HG03095 (cell line): Measurements from ENCODE around the gene TEX19.
"Not testable (repeated sequence)": the region's sequence is repeated elsewhere in the genome, so short reads cannot be mapped to it uniquely, and the experiment has no call there.

ENCODE experiments used
- ATAC-seq: cut with Tn5 transposase; IDR thresholded peaks from one replicate; pipeline ENCODE4 v1.9.1; 2021; ENCODE audit warnings: moderate library complexity; ENCODE audit not compliant: unreplicated experiment

The TEX19 gene

DNA sequence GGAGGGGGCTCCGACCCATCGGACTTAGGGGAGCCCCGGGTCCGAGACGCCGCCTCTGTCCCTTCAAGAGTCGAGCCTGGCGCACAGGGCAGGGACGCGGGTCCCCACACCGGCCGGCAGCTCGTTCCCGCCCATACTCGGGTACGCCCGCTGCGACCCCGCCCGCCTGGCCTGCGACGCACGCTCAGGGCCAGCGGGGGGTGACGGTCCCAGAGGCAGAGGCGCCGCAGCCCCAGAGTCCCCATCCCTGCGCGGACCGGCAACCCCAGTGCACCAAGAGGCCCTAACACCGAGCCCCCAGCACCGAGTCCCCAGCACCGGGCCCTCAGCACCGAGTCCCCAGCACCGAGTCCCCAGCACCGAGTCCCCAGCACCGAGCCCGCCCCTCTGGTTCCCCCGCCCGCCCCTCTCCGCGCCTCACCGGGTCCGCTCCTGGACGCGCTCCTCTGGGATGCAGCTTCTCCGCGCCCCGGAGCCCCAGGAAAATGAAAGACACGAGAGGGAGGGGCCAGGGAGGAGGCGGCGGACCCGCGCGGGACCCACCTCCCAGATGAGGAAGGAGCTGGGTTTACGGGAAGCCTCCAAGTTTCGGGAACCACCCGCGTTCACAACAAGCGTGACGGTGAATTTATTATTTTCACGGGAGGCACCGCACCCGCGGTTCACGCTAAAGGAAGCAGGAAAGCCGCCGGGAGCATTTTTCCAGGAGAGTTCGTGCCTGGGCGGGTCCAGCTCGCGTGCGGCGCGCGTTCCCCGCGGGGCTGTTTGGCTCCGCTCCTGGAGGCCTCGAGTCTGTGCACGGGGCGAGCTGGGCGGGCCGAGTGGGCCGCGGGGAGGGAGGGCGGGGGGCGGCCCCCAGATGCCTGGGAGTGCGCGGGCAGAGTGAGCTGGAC lies 25.5 kb upstream of the TEX19 start, which contains the start of gene SECTM1:
SECTM1 (minus strand) TSS at position 488 of the 893 bp plus-strand sequence. CDS start 6,526 bp downstream, outside the sequence.
- no peak for ATAC-seq

DNA sequence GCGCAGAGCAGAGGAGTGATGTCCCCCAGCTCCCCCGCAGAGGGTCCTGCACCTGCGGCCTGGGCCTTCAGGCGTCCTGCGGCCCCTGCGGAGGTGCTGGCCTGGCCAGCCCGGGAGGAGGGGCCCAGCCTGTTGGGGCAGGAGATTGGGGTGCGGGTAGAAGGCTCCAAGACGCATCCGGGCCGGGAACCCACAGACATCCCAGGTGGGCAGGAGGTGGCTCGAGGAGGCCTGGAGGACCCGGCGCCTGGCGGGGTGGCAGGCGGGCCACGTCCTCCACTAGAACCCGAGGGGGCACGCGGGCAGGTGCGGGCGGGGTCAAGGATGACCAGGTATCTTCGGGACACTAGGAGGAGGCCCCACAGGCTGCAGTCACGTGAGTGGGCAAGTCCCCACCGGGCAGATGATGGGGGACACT lies 24.8 kb upstream of the TEX19 start:
- ATAC-seq, result no peak

DNA sequence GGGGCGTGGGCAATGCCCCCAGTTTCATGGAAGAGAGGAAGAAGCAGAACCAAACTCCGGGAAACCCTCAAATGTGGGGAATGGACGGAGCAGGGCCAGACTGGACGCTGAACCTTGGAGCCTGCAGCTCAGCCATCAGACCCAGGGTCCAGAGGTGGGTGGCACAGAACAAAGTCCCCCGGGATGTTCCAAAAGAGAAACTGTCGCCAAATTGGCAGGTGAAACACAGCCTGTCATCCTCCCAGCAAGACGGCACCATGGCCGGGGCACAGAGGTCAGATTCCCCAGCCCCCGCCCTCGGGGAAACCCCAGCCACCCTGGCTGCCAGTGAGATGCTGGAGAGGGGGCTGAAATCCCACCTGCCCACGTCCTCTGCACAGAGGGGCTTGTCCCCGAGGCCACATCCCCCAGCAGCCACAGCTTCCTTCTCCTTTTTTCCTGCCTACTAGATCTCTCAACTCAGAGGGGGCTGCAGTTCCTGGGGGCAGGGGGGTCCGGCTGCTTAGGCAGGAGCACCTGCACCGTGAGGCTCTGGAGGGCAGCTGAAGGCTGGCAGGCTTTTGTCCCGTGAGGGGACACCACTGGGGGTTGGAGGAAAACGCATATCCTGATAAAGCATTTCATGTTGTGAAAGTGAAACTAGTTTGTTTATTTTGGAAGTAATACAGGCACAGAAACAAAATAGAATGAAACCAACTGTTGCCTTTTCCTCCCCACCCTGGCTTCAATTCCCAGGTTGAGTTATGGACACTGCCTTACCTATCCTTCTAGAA lies 24.2 kb upstream of the TEX19 start:
- no peak for ATAC-seq

DNA sequence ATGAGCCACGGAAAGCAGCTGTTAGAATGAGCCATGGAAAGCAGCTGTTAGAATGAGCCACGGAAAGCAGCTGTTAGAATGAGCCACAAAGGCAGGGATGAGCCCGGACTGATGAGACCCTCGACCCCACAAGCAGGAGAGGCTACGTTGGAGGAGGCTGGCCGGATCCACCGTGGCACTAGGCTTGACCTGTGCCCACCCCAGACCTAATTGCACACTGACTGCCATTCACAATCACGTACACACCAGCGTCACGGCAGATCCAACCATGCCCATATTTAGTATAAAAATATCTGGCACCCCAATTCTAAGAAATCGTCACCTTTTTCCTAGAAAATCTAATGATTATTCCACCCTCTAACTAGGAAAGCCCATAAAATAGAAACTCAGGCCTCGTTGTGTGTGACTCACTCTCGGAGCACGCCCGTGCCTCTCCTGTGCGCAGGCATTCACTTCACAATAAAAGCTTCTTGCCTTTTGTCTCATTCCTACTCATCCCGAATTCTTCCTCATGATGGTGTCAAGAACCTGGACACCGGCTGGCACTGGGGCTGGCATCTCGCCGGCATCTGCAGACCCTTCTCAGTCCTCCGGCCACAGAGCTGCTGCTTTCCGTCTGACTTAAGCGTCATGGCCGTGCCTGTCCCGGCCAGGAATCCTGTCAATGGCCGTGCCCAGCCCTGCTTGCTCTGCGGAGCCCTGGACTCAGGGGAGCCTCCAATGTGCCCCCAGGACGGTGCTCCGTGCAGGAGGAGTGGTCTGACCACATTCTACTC lies 20.0 kb upstream of the TEX19 start:
- ATAC-seq, result no peak

DNA sequence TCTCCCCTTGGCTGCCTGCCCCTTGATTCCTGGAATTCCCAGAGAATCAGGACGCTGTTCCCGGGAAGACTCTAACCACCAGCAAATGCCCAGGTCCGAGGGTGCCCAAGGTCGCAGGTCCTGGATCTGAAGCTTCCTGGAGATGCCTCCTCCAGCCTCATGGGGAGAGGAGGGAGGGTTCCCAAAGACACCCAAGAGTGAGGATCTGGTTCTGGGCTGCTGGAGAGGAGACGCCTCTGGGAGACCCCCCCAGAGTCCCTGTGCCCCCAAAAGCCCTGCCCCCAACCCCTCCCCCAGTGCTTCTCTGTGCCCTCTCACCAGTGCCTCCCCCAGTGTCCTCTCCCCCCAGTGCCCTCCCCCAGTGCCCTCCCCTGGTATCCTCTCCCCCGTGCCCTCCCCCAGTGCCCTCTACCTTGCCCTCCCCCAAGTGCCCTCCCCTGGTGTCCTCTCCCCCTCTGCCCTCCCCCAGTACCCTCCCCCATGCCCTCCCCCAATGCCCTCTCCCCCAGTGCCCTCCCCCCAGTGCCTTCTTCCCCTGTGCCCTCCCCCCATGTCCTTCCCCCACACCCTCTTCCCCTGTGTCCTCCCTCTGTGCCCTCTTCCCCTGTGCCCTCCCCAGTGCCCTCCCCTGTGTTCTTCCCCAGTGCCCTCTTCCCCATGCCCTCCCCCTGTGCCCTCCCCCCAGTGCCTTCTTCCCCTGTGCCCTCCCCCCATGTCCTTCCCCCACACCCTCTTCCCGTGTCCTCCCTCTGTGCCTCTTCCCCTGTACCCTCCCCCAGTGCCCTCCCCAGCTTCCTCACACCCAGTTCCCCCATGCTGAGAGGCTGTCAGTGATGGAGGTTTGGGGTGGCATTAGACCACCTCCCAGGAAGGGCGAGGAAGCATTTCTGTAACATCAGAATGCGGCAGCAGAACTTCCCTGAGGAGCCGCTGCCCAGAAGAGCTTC lies 19.1 kb upstream of the TEX19 start:
- ATAC-seq, result no peak

DNA sequence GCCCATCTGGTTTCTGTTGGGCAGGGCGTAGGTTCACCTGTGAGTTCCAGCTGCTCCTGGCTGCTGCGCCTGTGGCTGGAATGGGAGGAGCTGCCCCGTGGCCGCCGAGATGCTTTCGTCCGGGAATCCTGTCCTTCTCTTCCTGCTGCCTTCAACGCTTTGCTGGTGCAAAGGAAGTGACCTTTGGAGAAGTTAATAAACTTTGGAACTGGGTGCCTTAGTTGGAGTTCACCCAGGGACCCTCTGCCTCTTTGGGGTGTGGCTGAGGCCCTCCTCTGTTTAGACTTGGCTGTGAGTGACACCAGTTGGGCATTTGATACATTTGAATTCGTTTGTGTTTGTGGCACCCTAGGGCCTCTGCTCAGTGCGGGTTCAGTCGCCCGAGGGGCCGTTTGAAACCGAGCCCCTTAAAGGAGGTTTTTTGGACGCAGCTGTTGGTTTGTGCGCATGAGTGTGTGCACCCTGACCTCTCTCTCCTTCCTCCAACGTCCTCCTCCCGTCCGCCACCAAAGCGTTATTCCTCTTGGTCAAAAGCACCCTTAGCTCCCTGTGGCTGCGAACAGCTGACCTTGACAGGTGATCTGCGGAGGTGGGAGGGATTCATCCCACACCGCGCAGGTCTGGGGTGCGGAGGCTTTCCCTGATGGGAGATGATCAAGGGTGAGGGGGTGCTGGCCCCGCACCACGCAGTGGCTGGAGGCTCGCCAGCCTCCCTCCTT lies 16.5 kb upstream of the TEX19 start:
- ATAC-seq, result no peak

DNA sequence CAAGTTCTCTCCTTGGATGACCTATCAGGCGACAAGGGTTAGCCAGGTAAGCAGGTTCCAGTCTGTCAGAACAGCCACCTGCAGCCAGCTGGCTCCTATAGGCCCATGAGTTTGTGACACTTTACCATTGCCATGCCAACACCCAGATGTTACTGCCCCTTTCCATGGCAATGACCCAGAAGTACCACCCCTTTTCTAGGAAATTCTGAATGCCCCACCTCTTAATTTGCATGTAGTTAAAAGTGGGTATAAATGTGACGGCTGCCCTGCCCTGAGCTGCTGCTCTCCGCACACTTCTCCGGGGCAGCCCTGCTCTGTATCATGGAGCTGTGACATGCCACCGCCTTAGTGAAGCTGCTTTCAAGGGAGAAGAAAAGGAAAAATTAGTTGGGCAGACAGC lies 15.5 kb upstream of the TEX19 start:
- no peak for ATAC-seq

DNA sequence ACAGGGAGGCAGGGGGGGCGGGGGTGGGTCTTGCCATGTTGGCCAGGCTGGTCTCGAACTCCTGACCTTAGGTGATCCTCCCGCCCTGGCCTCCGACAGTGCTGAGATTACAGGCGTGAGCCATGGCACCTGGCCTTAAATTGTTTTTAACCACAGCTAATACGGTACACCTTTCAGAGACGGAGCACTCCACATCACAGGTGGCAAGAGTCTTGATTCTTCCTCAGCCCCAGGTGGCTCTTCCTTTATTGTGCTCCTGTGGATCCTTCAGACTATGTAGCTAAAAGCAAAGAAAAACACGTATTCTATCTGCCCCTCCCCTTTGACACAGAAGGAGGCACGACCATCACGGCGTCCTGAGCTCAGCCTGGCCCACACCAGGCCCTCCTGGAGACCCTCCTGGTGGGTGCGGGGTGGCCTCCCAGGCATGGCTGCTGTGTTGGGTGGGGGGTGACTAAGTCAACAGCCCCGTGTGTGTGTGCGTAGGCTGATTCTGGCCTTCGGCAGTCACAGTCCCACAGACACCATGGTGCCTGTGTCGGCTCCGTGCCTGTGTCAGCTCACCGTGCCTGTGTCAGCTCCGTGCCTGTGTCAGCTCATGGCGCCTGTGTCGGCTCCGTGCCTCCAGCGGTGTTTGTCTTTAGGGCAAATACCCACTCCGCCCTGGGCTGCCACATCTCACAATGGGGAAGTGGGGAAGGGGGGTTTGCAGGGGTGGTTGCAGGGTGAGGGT lies 14.7 kb upstream of the TEX19 start:
- ATAC-seq, result no peak

DNA sequence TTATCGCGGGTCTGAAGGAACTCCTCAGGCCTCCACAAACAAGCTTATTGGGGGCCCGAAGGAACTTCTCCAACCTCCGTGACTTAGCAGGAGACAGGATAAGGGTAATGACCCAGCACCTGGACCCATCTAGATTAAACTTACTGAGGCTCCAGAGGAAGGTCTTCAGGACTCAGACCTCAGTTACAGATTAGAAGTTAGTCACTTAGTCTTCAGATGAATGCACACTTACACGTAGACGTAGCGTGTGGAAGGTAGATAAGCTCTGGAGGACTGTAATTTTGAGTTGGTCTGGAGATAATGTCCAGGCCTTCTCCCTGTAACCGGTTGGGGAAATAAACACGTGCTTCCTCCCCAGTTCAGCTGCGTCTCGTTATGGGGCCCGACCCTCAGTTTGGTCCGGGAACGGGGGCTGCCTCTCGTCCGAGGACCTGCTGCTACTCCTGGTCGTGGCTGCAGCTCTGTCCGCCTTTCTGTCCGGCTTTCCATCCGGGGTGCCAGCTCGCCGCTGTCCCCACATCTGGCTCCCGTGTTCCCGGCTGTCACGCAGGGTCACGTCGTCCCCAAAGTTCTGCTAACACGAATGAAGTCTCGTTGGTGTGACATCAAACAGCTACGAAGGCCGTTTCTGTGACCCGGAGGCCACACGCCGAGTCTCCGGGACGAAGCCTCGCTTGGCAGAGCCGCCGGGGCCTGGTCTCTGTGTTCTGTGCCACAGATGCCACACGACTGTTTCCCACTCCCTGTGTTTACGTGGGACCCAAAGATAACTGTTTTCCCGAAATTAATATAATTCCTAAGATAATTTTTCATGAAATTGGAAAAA lies 13.7 kb upstream of the TEX19 start:
- no peak for ATAC-seq

DNA sequence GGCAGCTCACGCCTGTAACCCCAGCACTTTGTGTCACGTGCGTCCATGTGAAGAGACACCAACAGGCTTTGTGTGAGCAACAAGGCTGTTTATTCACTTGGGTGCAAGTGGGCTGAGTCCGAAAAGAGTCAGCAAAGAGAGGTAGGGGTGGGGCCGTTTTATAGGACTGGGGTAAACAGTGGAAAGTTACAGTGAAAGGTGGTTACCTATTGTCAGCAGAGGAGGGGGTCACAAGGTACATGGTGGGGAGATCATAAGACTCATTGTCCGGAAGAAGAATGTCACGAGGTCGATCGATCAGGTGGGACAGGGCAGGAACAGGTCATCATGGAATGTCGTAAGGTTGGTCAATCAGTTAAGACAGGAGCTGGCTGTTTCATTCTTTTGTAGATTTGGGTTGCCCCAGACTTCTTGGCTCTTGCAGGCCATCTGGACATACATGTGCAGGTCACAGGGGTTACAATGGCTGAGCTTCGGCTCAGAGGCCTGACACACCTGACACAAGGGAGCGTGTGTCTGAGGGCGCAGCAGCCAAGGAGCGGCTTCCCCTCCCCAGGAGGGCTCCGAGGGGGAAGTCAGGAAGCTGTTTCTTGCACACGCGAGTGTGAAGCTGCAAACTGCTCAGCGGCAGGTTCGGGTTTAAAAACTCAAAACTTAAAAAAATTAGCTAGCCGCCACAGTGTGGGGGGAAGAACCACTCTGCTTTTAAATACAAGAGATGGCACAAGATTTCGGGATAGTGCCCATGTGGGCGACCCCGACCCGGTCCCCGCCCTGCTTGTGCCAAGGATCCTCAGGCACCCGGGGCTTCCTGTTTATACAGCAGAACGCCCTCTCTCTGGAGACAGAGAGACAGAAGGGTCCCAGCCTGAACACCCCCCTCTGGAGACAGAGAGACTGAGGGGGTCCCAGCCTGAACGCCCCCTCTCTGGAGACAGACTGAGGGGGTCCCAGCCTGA lies 12.4 kb upstream of the TEX19 start:
- no peak for ATAC-seq

DNA sequence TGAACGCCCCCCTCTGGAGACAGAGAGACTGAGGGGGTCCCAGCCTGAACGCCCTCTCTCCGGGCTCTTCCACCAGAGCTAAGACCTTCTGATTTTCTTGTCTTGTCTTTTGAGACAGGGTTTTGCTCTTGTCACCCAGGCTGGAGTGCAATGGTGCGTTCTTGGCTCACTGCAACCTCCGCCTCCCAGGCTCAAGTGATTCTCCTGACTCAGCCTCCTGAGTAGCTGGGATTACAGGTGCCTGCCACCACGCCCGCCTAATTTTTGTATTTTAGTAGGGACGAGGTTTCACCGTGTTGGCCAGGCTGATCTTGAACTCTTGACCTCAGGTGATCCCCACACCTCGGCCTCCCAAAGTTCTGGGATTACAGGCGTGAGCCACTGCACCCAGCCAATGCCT lies 11.1 kb upstream of the TEX19 start:
- not testable (repeated sequence) for ATAC-seq

DNA sequence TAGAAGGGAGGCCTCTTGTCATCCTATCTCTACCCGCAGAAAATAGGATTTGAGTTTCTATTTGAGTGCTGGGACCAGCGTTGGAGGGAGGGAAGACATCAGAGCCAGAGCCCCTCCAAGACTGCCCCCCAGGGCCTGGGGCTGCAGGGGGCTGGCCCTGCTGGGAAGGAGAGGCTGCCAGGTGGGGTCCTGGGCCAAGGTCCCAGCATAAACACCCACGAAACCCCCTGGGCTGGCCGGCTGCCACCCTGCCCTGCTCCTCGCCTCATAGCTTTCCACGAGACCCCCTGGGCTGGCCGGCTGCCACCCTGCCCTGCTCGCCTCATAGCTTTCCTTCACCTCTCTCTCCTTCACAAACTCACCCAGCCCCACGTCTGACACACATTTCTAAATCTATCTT lies 10.6 kb upstream of the TEX19 start:
- no peak for ATAC-seq

DNA sequence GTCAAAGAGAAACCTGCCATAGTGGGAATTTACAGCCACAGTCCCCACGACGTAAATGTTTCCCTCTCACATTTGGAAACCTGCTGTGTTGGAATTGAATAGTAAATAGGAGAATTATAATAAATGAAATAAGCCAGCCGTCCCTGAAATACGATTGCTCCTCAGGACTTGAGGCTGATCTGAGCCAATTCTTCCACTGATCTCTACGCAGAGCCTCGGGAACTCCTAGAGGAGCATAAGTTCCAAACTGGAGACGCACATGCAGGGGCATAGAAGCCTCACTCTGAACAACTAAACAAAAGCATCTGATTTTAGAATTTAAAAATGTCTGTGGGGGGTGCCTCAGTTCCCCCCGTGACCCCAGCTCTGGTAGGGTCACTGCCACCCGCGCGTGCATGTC lies 10.2 kb upstream of the TEX19 start:
- ATAC-seq, result no peak

DNA sequence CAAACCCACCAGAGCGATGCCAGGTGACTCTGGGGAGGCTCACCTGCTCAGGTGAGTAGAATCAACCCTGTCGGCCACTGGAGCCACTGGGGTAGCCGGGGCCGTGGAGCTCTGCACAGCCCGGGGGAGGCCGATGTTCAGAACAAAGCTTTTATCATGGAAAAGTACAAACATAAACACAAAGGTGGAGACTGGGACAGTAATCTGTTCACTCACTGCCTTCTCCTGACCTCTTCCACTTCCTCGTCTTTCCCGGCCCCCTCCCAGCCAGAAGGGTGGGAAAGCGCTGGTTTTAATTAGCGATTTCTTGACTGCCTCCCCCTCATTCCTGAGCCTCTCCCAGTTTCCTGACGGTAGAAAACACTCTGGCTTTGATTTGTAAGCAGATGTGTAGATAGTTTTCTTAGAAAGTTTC lies 9.8 kb upstream of the TEX19 start:
- no peak for ATAC-seq

DNA sequence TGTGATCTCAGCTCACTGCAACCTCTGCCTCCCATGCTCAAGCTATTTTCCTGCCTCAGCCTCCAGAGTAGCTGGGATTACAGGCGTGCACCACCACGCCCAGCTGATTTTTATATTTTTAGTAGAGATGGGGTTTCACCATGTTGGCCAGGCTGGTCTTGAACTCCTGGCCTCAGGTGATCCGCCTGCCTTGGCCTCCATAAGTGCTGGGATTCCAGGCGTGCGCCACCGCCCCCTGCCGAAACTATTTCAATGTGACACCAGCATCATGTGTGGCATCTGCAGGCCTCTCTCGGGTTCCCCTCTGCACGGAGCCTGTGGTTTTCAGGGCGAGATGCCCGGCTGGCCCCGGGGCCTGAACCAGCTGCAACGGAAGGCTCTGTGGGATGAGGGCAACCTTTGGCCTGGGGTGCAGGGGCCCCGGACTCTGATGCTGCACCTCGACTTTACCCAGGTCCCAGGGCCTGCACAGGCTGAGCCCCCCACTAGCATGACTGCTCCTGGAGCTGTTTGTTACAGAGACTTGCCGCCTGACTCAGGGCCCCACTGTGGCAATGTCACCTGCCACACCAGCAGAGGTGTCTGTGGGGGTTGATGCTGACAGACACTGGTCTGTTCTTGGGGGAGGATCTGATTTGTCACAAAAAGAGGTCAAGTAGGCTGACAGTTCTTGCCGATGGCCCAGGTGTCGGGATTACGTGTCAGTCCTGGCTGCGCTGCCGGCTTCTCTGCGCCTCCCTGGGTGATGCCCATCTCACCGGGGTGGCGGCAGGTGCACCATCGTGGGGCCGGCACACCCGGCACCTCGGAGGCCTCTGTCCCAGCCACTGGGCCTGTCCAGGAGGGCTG lies 8.6 kb upstream of the TEX19 start:
- no peak for ATAC-seq

DNA sequence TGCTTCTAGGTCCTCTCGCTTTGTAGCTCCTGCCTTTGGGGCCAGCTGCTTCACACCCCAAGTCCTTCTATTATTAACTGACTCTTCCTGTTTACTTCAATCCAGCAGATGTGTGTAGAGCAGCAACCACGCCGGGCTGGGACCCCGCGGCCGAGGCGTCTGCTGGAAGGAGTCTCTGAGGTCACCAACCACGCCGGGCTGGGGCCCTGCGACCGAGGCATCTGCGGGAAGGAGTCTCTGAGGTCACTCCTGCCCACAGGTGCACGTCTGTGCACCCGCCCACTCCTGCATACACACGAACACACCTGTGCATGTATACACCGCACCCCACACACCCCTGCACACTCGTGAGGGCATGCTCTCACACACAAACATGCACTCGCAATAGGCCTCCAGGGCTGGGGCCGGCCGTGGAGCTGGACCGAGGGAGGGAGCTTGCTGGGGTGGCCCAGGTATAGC lies 7.8 kb upstream of the TEX19 start:
- ATAC-seq, result no peak
